Left lung (tissue), 10 donors: Measurements from ENCODE around the gene ACAT2. TPM values are rescaled to one million over a fixed set of nuclear protein-coding genes. Genes with fewer than 3 reads are reported as not detected.

Experiments used
- ATAC-seq: fragments of 200-7000 bp; cut with Tn5 transposase; one replicate; pipeline ENCODE4 v1.9.1; 2020; ENCODE audit warnings: moderate library complexity
- DNase-seq, 4 donors: peaks; one replicate each; pipeline ENCODE4 v3.0.0-alpha.2; 2013 to 2020
- H3K27ac ChIP-seq, 2 donors: fragments of 200-600 bp; sonication (generic) in 1 of 2; one replicate each; pipeline versions ENCODE4 v1.5.0 to v1.8.0; 2020 to 2021
- H3K27me3 ChIP-seq, 2 donors: fragments of 200-600 bp; sonication (generic) in 1 of 2; one replicate each; pipeline versions ENCODE4 v1.5.0 to v1.8.0; 2020 to 2021
- H3K36me3 ChIP-seq, 2 donors: fragments of 200-600 bp; sonication (generic) in 1 of 2; one replicate each; pipeline versions ENCODE4 v1.5.0 to v1.8.0; 2020 to 2021
- H3K4me1 ChIP-seq, 2 donors: fragments of 200-600 bp; one replicate each; pipeline ENCODE4 v1.8.0; 2021
- H3K4me3 ChIP-seq, 2 donors: fragments of 200-600 bp; sonication (generic) in 1 of 2; one replicate each; pipeline versions ENCODE4 v1.5.0 to v1.8.0; 2020 to 2021; ENCODE audit warnings: mild to moderate bottlenecking in 1 of 2
- H3K9me3 ChIP-seq, 2 donors: fragments of 200-600 bp; sonication (generic) in 1 of 2; one replicate each; pipeline versions ENCODE4 v1.5.0 to v1.8.0; 2020 to 2021
- intact Hi-C, 2 donors: fragments of 100-400 bp; cut with DNase I; formaldehyde crosslinking; loops; one replicate each; pipeline versions ENCODE4 v1.11.2 to v1.14.2; 2022
- polyA plus RNA-seq, 6 donors: library from polyadenylated mRNA; unstranded; fragments of 120-200 nt; gene quantifications; one replicate each; pipeline ENCODE4 v1.2.1, GENCODE V29; 2013; ENCODE audit not compliant: insufficient read length in 6 of 6
- total RNA-seq, 2 donors: library from RNA; stranded (reverse); fragmentation: NEBNext Ultra II Directional; extraction: Animal tissue kit (Norgen Biotek cat#: 25700); gene quantifications; one replicate each; pipeline ENCODE4 v1.2.1, GENCODE V29; 2021
- TF ChIP-seq, protein P1 (sequence below), 2 donors: fragments of 200-600 bp; sonication (generic) in 1 of 2; IDR thresholded peaks; one replicate each; pipeline versions ENCODE4 v1.5.0 to v1.8.0; 2021; ENCODE audit warnings: antibody characterized with exemption in 2 of 2
- donor health status: DM: no; HTN: yes; CAD: no.
- donor health status: DM: no; HTN: no; CAD: no.

ACAT2 gene
- total and polyA plus RNA-seq, 8 donors: 25.2 to 116 (median 30.9) TPM

DNA sequence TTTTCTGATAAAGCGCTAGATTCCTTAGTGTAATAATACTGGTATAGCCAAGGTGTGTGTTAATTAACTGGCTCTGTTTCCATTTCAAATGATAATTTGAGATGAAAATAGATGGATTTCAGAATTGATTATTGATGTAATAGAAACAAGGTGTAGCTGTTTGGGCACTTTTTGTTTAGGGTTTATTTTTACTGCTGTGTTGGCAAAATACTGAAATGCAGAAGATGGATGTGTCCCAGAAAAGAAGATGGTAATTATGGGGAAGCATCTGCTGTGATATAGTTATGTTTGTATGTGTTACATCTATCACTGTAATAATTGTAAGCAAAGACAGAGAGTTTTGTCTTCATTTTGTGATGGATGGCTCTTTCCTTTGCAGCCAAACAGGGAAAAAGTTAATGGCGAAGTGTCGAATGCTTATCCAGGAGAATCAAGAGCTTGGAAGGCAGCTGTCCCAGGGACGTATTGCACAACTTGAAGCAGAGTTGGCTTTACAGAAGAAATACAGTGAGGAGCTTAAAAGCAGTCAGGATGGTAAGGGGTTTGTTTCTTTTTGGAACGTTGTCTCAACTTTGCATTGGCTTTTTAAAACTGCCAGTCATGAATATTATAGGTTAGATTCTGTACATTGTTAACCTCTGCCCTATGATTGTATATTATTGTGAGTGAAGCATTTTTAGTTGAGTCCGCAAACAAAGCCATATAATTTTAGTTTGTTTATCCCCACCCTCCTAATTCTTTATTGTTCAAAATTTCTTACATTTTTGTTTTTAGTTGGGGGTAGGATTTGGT, 8.6 kb upstream of the ACAT2 start:
- Histone ChIP-seq H3K4me3 (no peak overlapping the region), H3K4me1 (no peaks in the 10 kb centered on the region), H3K36me3 (peaks cover 0 to 99% of the 10 kb centered on the region in 2 donors), H3K9me3 (no peaks in the 10 kb centered on the region), H3K27ac (no peak overlapping the region), H3K27me3 (no peaks in the 10 kb centered on the region)
- ATAC-seq (no peak), DNase-seq (no peak)
- TF ChIP-seq, protein P1, sequence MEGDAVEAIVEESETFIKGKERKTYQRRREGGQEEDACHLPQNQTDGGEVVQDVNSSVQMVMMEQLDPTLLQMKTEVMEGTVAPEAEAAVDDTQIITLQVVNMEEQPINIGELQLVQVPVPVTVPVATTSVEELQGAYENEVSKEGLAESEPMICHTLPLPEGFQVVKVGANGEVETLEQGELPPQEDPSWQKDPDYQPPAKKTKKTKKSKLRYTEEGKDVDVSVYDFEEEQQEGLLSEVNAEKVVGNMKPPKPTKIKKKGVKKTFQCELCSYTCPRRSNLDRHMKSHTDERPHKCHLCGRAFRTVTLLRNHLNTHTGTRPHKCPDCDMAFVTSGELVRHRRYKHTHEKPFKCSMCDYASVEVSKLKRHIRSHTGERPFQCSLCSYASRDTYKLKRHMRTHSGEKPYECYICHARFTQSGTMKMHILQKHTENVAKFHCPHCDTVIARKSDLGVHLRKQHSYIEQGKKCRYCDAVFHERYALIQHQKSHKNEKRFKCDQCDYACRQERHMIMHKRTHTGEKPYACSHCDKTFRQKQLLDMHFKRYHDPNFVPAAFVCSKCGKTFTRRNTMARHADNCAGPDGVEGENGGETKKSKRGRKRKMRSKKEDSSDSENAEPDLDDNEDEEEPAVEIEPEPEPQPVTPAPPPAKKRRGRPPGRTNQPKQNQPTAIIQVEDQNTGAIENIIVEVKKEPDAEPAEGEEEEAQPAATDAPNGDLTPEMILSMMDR (IDR thresholded peaks at IDR 0.05): no peak
- intact Hi-C loops: no loop called here

GRCh38 chr6:159754401-159754800, 7.4 kb upstream of the ACAT2 start:
- intact Hi-C loops: no loop called here
- Histone ChIP-seq H3K36me3 (peaks cover 0 to 99% of the 10 kb centered on the region in 2 donors), H3K4me1 (no peaks in the 10 kb centered on the region), H3K27ac (no peak overlapping the region), H3K9me3 (no peaks in the 10 kb centered on the region), H3K27me3 (no peaks in the 10 kb centered on the region), H3K4me3 (no peak overlapping the region)
- TF ChIP-seq, protein P1 (IDR thresholded peaks at IDR 0.05): no peak
- ATAC-seq (no peak), DNase-seq (no peak)

DNA sequence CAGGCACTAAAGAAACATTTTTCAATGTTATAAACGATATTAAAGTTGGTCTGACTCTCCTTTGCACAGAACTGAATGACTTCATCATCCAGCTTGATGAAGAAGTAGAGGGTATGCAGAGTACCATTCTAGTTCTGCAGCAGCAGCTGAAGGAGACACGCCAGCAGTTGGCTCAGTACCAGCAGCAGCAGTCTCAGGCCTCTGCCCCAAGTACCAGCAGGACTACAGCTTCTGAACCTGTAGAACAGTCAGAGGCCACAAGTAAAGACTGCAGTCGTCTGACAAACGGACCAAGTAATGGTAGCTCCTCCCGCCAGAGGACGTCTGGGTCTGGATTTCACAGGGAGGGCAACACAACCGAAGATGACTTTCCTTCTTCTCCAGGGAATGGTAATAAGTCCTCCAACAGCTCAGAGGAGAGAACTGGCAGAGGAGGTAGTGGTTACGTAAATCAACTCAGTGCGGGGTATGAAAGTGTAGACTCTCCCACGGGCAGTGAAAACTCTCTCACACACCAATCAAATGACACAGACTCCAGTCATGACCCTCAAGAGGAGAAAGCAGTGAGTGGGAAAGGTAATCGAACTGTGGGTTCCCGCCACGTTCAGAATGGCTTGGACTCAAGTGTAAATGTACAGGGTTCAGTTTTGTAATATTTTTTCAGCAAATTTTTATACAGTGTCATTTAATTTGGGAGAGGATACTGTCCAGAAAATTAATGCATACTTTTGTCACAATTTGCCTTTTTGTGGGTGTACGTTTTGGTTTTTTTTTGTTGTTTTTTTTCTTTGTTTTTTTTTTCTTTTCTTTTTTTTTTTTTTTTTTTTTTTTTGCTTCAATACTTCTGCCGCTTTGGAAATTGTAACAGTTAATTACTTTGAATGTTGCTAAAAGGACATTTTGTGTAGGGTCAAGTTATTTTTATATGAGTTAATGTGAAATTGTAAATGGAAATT, 6.6 kb upstream of the ACAT2 start:
- intact Hi-C loops: no loop called here
- ATAC-seq (peak; percentile 10), DNase-seq (no peak)
- Histone ChIP-seq H3K27ac (no peak overlapping the region), H3K4me3 (no peak overlapping the region), H3K4me1 (peaks cover 0 to 7% of the 10 kb centered on the region in 2 donors), H3K36me3 (peaks cover 0 to 91% of the 10 kb centered on the region in 2 donors), H3K27me3 (no peaks in the 10 kb centered on the region), H3K9me3 (no peaks in the 10 kb centered on the region)
- TF ChIP-seq, protein P1 (IDR thresholded peaks at IDR 0.05): no peak

DNA sequence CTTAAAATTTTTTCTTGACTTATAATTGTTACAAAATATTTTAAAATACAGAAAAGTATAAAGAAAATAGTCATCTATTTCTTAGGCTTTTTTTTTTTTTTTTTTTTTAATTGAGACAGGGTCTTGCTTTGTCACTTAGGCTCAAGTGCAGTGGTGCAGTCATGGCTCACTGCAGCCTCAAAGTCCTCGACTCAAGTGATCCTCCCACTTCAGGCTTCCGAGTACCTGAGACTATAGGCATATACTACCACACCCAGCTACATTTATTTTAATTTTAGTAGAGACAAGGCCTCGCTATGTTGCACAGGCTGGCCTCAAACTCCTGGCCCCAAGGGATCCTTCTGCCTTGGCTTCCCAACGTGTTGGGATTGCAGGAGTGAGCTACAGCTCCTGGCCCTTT, 5.3 kb upstream of the ACAT2 start:
- no peak overlapping the region for H3K4me3 ChIP-seq
- H3K27me3 ChIP-seq: no peaks in the 10 kb centered on the region
- no peaks in the 10 kb centered on the region for H3K9me3 ChIP-seq
- TF ChIP-seq, protein P1 (IDR thresholded peaks at IDR 0.05): no peak
- DNase-seq (no peak), ATAC-seq (peak; percentile 57)
- H3K36me3 ChIP-seq: peaks cover 0 to 79% of the 10 kb centered on the region in 2 donors
- H3K27ac ChIP-seq: no peak overlapping the region
- H3K4me1 ChIP-seq: peaks cover 0 to 18% of the 10 kb centered on the region in 2 donors
- intact Hi-C loops: no loop called here
